ENCODE data around the gene NXN. TPM values are rescaled to one million over a fixed set of nuclear protein-coding genes. Genes with fewer than 3 reads are reported as not detected.

The NXN gene
- total RNA-seq, 1 donor, result 124 TPM

DNA sequence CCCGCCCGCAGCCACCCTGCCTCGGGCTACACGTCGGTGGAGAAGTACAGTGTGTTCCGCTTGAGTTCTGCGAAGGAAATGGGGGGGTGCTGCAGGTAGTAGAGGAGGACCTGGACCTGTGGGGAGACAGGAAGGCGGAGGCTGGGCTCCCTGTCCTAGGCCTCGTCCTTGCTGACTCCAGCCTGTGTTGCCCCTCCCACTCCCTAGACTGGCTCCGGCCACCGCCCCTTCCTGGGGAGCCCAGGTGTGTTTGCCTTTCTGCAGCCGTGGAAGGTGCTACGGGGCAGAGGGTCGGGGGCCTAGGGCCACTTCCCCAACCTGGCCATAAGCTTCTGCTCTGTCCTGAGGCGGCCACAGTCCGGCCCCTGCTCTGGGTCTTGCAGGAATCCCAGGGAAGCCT lies 26.5 kb upstream of the NXN start:
- TF ChIP-seq, protein P1, sequence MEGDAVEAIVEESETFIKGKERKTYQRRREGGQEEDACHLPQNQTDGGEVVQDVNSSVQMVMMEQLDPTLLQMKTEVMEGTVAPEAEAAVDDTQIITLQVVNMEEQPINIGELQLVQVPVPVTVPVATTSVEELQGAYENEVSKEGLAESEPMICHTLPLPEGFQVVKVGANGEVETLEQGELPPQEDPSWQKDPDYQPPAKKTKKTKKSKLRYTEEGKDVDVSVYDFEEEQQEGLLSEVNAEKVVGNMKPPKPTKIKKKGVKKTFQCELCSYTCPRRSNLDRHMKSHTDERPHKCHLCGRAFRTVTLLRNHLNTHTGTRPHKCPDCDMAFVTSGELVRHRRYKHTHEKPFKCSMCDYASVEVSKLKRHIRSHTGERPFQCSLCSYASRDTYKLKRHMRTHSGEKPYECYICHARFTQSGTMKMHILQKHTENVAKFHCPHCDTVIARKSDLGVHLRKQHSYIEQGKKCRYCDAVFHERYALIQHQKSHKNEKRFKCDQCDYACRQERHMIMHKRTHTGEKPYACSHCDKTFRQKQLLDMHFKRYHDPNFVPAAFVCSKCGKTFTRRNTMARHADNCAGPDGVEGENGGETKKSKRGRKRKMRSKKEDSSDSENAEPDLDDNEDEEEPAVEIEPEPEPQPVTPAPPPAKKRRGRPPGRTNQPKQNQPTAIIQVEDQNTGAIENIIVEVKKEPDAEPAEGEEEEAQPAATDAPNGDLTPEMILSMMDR (IDR thresholded peaks at IDR 0.05; ENCODE audit: insufficient read depth, low read depth, low read length), result no peak
- no peak overlapping the region for H3K4me3 ChIP-seq (ENCODE audit: low read depth, low read length)
- no peak for DNase-seq (ENCODE audit: low read depth)

DNA sequence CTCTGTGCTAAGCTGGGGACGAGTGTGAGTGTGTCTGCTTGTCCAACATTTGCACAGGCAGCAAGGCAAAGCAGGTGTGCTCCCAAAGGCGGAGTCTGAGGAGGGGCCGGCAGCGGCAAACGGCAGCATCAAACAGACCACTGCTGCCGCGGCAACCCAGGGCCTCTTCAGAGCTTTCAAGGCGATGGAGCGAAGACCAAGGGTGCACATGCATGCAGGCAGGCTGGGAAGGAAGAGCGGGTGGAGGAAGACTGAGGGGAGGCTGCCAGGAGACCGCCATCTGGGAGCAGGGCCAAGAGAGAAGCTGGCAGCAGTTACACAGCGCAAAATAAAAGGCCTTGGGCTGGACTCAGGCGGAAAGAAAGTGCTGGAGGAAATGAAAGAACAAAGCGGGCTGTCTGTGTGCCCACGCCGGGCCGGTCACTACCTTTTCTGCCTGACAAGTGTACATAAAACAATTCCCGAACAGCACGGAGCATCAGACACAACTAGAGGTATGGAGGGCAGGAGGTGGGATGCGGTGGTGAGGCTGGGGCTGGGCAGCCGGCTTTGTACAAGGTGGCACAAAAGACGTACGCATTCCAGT lies 25.9 kb upstream of the NXN start:
- H3K4me3 ChIP-seq (ENCODE audit: low read depth, low read length), result no peak overlapping the region
- peak; percentile 42 for DNase-seq (ENCODE audit: low read depth)
- TF ChIP-seq, protein P1 (IDR thresholded peaks at IDR 0.05; ENCODE audit: insufficient read depth, low read depth, low read length), result no peak

DNA sequence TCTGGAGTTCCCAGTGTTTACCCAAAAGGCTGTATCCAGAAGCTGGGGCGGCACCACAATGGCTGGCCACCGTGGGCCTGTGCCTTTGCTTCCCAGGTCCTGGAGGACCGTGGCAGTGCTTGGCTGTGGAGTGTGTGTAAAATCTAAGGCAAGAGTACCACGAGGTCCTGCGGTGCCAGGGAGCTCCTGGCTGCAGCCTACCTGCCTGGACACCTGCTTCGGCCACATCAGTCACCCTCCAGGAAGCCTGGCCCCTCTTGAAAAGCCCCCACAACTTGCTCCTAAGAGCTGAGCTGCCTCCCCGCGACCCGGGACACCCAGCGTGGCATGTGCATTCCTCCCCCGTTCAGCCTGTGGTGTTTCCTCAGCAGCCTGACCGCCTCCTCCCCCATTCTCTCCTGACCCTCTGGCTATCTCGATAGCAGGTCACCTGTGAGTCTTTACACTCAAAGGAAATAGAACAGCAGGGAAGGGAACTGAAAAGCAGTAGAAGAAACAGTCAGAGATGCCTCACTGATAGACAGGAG lies 25.3 kb upstream of the NXN start:
- no peak for DNase-seq (ENCODE audit: low read depth)
- TF ChIP-seq, protein P1 (IDR thresholded peaks at IDR 0.05; ENCODE audit: insufficient read depth, low read depth, low read length), result no peak
- no peak overlapping the region for H3K4me3 ChIP-seq (ENCODE audit: low read depth, low read length)

DNA sequence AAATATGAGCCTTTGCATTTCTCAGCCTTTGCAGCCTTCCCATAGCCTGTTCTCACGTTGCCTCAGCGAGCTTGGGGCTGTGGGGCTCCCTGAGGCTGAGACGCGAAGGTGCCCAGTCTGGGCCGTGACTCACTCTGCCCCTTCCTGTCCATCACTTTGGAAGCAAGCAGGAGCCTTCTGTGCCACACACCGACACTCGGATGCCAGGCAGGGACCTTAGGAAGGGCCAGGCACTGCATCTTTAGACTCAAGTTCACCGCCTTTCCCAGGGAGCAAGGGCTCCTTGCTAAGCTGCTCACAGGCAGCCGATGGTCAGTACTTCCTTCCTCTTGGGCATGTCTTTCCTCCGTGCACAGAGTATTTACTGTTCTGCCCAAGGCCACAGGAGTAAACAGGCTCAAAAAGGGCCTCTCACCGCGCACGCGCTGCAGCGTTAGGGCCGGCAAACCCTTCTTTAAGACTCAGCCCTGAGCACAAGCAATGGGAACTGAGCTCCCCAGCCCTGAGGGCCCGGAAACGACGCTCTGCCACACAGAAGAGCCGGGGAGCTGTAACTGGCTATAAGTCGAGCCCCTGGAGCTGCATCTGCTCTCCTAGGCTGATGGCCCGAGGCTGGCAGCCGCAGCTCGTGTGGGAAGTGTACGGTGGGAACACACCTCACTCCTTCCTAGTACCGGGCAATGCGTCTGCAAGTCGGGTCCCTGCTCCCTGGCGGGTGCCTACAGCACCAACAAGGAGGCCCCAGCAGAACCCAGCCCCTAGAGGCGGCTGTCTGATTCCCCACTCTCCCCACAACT lies 24.6 kb upstream of the NXN start:
- no peak for DNase-seq (ENCODE audit: low read depth)
- H3K4me3 ChIP-seq (ENCODE audit: low read depth, low read length), result no peak overlapping the region
- TF ChIP-seq, protein P1 (IDR thresholded peaks at IDR 0.05; ENCODE audit: insufficient read depth, low read depth, low read length), result no peak

DNA sequence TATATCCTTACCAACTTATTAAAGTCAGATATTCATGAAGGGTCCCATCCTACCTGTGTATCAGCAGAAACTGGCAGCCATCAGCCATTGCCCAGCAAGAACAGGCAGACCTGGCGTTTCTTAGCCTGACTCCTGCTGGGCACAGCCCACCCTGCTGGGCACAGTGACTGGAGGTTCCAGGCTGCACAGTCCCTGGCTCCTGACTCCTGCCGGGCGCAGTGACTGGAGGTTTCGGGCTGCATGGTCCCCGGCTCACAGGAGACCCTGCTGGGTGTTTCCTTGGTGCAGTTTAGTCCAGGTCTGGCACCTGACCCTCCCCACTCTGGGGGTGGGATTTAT lies 24.0 kb upstream of the NXN start:
- no peak overlapping the region for H3K4me3 ChIP-seq (ENCODE audit: low read depth, low read length)
- DNase-seq (ENCODE audit: low read depth), result no peak
- TF ChIP-seq, protein P1 (IDR thresholded peaks at IDR 0.05; ENCODE audit: insufficient read depth, low read depth, low read length), result no peak

DNA sequence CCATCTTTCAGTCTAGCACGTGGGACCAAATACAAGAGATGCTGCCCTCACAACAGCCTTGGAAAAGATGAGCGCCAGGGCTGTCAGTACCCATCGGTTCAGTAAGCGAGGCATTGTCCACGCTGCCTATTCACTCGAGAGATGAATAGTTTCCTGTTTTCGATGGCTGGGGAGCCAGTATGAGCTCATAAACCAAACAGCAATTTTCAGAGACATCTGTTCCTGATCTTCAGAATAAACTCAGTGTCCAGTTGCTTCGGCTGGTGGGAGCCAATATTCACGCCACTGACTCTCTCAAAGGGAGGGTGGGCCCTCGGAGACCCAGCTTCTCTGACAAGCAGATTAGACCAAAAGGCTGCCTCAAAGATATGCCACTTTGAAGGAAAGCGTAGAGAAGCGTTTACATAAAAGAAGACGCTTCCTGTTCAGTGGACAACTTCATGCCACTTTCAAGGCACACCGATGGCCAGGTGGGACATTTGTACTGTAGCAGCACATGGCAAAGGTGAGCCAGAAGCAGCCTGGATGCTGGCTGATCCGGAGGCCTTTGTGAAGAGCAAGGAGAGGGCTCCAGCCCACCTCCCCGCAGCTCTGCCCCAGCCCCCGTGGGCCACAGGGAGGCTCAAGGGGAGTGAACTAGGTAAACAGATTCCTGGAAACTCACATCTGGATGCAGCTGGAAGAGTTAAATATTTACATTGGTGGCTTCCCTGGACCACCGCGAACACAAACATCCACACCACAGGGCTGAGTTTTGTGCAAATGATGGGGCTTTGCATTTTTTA lies 23.4 kb upstream of the NXN start:
- TF ChIP-seq, protein P1 (IDR thresholded peaks at IDR 0.05; ENCODE audit: insufficient read depth, low read depth, low read length), result no peak
- DNase-seq (ENCODE audit: low read depth), result peak; percentile 71
- H3K4me3 ChIP-seq (ENCODE audit: low read depth, low read length), result no peak overlapping the region

Data from fibroblast of villous mesenchyme (primary cell).